NCI-H2107 (cell line): Measurements from ENCODE around the gene IPPK.

Experiments used
- DNase-seq: peaks from one replicate; lab custom pipeline; 2025; lab: John Stamatoyannopoulos, UW

Gene IPPK

DNA sequence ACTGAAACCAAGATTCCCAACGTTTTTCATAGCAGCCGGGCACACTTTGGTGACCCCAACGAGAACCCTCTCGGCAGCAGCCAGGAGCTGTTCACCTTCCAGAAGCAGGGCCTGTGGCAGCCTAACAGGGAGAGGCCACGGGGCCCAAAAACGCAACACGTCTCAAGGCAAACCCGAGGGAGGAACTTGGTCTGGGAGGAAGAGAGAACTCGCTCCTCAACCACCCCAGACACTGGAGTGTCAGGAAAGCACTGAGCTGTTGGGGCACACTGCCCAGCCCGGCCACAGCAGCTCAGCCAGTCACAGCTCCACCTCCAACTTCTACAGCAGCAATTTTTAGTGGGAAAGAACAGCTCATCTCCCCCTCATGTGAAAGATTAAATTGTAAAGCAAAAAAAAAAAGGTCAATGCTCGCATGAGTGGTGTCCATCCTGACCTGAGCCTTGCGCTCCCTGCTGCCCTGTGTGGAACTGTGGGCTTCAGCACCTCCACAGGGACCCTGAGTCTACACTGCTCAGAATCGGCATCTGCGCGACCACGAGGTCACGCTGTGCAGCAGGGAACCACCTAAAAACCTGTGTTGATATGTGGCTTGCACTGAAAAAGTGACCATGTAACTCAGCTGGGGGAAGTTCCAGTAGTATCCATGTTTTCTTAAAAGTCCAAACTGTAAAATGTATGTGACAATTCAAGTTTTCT is 55.0 kb downstream of the IPPK start:
- DNase-seq: no peak

DNA sequence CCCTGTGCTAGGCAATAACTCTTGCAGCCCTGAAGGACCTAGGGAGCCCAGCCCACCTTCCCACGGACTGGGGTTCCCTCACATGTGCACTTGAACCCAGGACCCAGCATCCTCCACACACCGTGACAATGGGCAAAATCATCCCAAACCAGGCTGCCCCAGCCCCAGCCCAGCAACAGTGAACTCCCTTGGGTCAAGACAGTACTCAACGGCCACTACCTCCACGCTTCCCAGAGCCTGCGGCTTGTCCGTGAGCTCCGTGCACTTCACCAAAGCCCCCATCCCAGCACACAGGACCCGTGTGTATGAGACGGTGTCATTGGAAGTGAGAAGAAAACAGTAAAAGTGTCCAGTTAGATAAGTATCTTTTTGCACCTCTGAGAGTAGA is 55.8 kb downstream of the IPPK start:
- no peak for DNase-seq

DNA sequence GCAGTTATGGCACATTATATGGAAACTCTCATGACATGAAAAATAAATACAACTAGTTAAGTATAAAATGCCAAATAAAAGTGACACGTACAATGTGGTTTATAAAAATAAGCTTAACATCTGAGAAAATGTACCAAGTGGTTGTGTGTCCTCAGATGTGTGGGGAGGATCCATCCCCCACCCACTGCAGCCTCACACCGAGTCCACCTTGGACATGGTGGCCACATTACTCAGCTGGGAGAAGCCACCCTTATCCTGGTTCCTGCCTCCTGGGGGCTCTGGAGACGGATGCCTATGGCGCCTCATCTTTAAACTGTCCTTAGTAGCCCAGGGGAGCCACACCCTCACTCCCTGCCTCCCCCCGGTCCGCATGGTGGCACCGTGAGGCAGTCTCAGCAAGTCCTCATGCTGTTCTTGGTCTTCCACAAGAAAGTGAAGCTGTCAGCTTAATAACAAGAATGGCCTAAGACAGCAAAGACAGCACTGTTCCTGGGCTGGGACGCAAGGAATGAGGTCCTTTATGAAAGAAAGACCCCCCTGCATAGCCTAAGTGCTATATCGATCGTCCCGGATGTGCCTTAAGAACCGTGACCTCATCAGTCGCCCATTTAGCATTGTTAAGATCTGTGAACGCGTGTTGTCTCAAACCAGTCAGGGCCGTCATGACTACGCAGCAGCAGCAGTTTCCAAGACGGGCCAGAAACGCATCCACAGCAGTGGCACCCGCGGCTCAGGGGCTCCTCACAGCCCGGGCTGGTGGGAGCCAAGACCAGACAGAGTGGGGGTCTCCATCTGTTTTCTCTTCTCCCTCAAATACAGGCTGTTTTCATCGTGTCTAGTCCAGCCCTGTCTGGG is 56.4 kb downstream of the IPPK start:
- DNase-seq: no peak

DNA sequence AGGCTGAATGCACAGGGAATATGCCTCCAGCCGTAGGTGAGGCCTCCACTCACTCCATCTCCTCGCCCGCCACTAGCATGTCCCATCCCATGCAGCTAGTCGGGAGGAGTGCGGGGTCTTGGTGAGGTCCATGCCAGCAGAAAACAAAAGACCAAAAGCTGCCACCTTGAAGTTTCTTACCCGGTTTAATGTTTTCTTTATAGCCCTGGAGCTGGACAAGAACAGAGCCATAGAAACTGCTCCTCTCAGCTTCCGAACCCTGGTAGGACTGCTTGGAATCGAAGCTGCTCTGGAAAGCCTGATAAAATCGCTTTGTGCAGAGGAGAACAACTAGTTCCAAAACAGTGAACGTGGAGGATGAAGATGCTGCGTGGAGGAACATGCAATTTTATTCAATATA is 57.1 kb downstream of the IPPK start:
- no peak for DNase-seq

DNA sequence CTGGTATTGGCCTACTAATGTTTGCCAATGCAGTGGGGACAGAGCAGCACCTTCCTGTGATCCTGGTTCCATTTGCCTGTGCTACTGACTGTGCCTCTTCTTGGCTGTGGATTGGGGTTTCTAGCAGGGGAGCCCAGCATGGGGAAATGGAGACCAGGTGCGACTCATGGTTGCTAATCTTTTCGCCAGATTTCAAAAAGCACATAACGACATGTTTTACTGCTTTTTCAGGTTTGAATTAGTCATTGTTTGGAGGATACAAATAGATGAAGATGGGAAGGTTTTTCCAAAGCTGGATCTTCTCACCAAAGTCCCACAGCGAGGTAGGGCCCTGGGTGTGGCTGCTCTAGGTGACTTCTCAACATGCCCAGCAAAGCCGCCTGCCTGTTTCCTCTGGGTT is 57.6 kb downstream of the IPPK start:
- no peak for DNase-seq

DNA sequence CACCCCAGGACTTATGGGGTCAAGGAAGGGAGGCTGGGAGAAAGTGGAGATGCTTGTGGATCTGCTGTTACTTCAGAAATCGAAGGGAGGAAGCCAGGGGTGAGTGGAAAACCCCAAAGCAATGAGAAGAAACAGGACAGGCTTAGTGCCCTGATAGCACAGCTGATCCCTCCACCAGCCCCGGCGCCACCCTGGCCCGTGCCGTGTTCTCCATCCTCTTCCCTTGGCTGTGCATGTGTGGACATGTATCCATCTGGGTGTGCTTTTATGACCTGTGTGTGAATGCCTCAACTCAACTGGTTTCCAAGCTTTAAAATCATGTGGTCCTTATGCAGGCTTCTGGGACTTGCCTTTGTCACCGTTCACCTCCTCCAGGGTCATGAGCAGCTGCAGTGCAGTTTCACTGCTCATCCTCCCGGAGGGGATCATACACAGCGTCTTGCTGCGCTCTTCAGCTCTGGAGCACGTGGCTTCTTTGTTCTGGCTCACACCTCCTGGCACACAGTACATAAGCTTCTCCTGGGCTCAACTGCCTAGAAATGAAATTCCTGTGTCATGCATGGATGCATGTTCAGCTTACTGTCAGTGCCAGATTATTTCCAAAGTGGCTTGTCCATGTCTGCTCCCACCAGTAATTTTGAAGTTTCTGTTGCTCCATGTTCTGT is 58.2 kb downstream of the IPPK start:
- no peak for DNase-seq

DNA sequence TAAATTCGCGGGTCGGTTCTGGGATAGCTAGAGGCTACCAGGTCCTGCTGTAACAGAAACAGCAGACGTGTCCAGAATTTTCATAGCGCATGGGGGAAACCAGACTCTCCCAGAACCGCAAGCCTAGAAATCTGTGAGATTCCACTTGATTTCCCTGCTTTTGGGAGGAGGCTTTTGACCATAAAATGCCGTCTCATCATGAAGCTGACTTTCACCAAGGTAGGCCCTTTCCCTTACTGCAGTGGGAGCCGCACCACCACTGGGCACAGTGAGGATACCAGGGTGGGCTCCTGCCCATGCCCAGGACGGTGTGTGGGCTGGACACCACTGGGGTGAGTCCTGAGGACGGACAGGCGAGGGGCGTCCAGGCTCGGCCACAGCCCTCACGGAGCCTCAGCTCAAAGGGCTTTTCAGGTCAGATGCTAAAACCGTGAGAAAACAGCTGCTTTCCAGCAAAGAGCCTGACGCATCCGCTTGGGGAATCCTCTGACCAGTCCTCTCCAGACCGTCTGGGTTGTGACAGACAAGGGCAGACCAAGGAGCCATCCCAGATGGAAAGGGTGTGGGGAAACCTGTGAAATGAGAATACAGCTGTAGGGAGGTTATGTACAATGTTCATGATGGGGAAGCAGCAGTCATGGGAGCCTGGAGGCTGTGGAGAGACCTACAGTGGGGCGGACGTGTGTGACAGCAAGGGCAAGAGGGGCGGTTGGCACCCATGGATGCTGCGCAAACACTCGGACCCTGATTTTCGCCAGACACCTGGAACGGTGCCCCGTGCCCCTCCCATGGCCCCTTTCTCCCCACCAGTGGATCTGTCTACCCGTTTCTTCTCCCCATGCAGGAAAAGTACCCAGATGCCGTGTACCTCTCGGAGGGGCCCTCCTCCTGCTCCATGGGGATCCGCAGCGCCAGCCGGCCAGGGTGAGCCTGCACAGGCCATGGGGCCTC is 59.2 kb downstream of the IPPK start:
- no peak for DNase-seq

DNA sequence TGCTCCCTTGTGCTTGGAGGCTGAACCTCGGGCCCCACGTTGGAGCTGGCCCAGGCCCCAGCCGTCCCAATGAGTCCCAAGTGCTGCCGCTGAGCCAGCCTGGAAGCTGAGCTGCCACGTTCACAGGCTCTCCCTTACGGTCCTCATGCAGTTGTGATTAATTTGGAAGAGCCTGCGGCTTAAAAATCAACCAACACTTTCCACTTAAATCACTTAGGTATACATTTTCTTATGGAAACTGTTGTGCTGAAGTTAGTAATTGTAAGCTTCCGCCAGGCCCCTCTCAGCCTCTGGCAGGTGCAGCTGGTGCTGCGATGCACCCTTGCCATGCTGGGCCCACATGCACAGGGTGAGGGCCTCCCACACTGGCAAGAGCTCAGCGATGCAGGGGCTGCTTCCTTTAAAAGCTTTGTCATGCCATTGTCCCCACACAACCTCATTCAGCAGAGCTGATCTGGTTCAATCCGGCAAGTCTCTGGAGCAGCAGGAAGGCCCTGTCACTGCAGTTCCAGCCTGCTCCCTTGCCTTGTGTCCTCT is 61.0 kb downstream of the IPPK start:
- peak; percentile 76 for DNase-seq

DNA sequence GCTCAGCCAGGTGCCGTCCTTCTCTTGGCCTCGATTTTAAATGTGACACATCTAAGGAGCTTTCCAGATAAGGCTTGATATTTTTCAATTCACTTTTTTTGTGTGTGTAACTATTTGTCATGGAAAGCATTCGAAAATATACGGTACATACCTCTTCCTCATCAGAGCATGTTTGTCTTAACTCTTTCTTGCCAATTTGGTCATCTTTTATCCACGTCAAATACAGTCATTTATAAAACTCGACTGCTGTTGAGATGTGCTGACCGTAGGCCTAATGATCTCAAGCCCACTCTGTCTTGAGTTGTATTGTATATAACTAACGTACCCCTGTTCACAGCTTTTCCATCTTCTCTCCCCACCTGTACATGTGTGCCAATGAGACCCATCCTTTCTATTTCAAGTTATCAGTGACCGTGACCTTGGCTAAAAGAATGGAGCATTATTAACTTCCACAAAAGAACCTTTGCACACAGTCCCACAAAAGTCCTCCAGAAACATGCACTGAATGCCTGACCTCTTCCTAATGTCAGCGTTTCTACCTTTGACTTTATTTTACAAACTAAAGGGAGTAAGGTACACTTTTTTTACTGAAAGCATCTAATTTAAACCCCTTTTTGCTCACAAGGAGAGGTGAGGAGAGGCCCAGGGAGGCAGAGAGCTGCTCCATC is 61.6 kb downstream of the IPPK start:
- DNase-seq: no peak

DNA sequence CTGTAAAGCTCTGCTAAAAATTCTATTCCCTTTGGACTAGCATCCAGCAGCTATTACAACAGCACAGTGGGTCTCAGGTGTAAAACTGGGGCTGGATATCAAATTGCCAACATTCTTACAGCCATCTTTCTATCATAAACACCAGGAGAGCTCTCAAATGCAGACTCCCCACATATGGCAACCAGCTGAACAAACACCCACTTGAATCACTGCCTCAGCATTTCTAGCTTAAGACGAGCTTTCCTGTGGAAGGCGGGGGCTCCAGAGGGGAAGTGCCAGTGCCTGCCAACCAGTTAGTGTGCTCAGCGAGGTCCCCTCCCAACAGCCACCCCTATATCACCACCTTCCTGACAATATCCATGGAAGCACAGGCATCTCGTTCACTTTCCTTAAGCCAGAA is 62.2 kb downstream of the IPPK start:
- peak; percentile 76 for DNase-seq

DNA sequence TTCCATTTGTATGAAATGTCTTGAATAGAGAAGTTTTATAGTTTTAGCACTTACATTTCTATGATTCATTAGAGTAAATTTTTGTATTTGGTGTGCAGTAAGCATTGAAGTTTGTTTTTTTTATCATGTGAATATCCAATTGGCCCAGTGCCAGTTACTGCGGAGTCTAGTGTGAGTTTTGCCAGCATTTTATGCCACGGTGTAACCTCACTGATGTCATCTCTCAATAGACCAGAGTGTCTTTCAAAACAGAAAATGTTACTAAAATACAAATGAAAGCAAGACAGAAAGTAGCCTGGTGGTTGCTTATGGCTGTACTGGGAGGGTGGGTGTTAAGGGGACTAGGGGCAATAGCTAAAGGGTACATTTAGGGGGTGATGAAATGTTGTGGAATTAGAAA is 62.8 kb downstream of the IPPK start:
- no peak for DNase-seq

DNA sequence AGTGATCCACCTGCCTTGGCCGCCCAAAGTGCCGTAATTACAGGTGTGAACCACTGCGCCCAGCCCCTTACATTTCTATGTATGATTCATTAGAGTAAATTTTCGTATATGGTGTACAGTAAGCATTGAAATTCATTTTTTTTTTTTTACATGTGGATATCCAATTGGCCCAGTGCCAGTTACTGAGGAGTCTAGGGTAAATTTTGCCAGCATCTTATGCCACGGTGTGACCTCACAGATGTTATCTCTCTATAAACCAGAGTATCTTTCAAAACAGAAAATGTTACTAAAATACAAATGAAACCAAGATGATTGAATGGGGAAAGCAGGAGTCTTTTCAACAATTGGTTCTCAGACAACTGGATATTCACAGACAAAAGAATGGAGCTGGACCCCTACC is 64.7 kb downstream of the IPPK start:
- no peak for DNase-seq

DNA sequence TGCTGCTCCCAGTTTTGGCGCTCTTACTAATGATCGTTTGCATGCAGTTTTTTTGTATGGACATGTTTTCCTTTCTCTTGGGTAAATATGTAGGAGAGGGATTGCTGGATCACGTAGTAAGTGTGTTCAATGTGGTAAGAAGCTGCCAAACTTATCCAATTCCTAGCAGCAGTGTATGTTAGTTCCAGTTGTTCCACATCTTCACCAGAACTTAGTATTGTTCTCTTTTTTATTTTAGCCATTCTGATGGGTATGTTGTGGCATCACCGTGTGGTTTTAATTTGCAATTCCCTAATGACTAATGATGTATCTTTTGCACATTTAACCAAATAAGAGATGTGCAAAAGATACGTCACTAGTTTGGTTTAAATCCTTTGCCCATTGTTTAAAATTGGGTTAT is 65.9 kb downstream of the IPPK start:
- no peak for DNase-seq

DNA sequence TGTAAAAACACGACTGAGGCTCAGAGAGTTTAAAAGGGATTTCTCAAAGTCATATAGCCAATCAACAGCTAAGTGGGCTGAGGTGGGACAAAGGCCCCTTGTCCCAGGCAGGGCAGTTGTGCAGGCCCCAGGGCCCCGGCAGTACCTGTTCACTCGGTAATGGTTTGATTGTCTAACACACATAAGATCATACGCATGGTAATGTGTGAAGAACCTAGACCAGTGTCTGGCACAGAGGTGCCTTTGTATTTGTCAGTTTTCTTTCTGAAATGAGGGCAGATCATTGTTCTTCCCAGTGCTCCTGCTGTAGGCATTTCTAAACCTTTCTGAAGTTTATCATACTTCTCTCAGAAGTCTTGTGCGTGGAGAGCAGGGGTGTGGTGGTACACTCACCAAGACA is 66.8 kb downstream of the IPPK start:
- no peak for DNase-seq

DNA sequence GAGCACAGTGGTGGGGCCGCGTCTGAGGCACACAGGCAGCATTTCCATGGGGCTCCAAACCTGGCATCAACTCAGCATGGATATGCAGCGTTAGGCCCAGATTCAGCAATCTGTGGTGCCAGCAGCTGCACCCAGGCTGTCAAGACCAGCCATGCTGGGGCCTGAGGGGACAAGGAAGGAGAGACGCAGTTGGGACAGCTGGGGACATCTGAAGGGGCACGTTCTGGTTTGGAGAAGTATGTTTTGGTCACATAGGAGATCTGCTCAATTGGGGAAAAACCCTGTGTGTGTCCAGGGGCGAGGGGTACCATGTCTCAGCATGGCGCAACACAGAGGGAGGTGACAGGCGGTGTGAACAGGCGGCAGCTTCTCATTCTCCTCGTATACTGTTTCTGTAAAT is 67.5 kb downstream of the IPPK start:
- DNase-seq: no peak

DNA sequence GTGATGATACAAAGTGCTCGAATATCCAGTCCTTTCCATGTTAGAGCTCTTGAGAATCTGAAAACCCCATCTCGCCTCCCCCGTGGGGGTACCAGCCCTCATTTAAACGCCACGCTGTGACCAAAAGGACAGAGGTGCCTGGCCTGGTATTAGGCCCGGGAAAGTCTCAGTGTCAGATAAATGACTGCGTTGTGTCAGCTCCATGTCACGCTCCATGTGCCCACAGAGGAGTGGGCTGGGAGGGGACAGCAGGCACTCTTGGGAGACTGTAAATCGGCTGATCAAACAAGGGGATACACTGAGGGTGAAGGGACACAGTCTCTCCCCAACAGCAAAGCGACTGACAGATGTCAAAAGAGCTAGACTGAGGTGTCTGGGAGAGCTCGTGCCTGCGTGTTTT is 68.5 kb downstream of the IPPK start:
- no peak for DNase-seq

DNA sequence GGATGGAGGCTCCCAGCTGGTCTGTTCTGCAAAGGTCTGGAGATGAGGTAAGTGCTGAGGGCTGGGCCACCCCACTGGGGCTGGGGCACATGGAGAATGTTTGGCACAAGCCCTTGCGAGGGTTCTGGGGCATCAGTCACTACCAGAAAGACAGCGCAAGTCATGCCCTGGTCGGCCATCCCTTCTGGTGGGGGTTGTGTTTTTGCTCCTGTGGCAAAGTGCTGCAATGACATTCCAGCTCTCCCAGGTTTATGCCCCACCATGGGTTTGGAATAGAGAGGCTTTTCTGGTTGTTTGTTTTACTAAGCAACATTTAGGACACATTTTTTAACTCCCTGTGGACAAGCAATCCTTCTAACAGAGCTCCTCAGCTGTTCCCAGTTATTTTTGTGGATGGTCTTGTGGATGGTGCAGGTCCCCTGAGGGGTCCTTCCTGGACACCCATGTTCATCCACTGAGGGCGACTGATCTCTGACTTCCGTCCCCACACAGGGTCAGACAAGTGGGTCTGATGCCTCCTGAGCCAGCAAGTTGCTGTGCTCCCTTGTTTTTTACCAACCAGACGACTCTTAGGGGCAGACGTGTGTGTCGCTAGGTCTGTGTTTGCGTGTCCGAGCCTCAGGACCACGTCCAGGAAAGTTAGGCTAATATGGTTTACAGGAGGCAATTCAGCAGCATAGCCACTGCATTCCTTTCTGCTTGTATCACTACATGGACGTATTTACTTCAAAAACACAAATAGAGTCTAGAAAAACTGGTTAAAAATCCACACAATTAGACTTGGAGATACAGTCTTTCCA is 69.3 kb downstream of the IPPK start:
- DNase-seq: no peak

DNA sequence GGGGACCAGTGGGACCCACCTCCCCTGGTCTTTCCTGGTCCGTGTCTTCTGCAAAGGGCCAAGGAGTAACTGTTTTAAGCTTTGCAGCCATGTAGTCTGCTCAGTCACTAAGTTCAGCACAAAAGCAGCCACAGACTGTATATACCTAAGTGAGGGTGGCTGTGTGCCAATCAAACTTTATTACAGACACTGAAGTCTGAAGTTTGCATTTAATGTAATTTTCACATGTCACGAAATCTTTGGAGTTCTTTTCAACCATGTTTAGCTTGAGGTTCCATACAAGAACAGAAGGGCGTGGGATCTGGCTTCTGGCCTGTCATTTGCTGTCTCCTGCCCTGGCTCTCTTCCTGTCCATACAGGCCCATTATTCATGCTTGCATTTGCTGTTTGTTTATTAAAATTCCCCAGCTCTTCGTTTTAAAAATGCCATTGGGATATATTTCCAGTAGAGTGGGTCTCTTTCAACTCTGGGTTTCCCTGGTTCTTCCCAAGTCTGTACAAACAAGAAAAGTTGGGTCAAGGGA is 69.9 kb downstream of the IPPK start:
- no peak for DNase-seq

DNA sequence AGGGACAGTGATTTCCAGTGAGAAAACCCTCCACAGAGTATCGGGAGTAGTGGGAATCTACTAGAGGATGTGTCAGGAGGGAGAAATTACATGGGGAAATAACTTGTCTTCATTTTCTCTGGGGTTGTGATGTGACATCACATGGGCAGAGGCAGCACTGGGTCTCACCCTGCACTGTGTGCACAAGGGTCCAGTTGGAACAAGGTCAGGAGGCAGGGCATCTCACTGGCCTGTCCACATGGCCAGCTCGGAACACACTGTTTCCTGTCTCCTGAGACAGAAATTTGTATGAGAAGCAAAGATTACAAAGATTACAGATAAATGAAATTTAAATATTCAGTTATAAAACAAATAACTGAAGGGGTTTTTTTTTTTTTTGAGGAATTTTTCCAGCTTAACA is 71.5 kb downstream of the IPPK start:
- DNase-seq: no peak

DNA sequence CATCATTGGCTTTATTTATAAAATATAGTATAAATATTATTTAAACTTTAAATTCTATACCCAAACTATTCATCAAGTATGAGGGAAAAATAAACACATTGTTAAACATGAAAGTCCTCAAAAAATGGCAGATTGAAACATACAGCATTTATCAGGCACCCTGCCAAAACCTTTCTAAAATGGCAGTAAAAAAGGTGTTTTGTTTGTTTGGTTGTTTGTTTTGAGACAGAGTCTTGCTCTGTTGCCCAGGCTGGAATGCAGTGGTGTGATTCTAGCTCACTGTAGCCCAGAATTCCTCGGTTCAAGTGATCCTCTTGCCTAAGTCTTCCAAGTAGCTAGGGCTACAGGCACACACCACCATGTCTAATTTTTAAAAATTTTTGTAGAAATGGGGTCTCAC is 74.0 kb downstream of the IPPK start:
- DNase-seq: no peak
